ENCODE results near the gene CPEB3.
A peak's percentile ranks its signal among the peaks of the same experiment; 100 is the strongest.

CPEB3 gene

DNA sequence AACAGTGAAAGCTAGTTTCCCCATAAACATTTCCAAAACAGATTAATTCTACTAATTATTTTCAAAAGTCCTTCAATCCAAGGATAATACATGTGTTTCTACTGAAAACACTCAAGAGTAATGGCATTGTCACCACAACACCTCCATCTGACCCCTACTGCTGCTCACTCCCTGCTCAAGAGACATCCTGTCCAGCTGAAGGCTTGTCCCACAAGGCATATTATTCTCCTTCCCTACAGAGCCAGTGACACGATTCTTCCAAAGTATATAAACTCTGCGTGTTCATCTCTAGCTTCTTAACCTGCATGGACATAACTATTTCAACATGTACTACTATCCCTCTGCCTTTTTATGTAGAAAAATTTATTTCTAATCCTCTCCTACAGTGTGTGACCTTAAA lies 182.1 kb downstream of the CPEB3 start:
- no peak for DNase-seq

DNA sequence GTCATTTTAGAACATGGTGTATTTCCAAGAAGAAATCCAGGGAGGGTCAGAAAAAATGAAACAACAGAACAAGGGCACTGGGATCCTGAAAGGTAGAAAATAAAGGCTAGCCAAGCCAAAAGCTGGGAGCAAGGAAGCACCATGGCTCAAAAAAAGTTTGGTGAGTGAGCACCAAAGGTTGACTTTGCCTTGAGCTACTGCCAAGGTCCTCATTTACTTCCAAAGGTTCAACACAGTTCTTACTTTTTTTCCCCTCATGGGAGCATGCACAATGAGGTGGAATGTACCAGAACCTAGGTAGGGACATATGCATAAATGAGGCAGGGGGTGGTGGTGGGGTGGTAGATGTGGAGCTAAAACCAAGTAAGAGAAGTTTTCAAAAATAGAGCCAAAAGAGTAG lies 182.8 kb downstream of the CPEB3 start:
- no peak for DNase-seq

DNA sequence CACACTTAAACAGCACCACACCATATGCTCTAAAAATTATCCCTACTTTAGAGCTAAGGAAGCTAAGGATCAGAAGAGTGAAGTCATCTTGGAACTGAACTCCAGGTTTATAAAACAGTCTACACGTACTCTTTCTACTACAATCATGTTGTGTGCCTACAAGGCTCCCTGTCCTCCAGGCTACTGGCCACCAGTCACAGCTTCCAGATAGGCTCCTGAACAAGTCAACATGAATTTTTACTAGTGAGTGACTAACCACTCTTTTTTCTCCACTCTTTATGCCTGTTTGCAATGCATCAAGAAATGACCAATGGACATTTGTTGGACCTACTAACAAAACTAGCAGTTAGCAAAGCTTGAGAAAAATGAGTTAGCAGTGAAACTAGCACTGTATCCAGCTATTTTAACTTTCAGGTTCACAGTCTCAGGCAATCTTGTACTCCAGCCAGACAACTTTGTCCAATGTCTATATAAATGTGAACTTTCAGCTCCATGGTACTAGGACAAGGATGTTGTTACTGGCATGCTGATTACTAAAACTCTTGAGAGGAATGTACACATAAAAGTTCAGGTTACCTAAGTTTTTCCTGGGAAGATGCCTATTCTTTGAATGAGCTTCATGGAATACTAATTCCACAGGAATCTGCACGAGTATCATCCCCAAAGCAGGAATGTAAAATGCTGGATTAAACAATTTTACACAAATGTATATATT lies 187.3 kb downstream of the CPEB3 start:
- no peak for DNase-seq

DNA sequence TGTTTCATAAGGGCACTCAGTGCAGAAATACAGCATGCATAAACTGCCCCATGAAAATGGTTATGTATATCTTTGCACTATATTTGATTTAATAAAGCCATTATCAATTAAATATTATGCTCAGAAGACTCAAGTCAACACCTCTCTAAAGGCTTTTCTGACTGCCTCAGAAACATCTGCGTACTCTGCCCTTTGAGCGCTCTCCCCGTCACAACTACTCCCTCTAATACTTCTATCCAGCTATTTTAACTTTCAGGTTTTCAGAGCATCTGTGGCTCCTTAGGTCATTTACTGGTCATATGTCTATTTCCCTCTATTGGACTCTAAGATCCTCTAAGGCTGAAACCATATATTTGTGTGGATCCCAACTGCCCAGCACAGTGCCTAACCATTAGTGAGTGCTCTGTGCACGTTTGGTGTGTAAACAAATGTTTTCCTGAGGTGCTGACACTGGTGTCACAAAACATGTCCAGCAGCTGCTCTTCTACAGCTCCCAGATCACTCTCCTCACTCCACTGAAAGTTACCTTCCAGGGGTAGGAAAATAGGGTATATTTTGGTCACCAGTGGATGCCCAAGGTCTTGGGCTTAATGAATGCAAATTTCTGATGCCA lies 188.2 kb downstream of the CPEB3 start:
- DNase-seq: no peak

DNA sequence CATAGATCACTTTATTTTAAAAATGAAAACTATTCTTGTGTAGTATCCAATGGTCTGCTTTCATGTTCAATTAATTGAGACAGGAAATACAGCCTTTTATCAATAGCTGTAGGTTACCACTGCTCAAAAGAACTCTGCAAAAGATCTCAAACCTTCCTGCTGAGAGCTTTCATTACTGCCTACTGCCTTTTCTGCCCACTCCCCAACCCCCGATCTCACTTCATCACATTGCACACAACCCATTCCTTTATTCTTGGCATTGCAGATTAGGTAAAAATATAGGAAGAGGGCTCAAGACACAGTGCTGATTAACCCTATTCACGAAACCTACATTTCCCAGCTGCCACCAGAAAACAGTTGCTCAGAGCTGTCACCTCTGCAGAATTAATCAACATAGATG lies 195.9 kb downstream of the CPEB3 start:
- DNase-seq: no peak

DNA sequence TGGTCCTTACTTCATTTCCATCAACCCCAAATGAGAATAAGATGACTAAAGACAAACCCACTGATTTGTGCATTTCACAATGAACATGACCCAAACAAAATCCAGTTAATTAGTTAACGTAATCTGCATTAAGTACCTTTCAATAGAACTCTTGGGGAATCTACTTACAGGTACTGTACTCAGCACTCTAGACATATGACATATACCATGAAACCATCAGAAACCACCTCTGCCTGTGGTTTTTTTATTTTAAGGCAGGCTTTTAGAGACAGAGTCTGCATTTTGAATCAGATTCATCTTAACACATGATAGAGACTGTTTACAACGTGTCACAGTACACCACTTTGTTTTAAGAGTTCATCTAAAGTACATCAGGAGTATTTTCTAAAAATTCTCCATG lies 198.9 kb downstream of the CPEB3 start:
- no peak for DNase-seq

DNA sequence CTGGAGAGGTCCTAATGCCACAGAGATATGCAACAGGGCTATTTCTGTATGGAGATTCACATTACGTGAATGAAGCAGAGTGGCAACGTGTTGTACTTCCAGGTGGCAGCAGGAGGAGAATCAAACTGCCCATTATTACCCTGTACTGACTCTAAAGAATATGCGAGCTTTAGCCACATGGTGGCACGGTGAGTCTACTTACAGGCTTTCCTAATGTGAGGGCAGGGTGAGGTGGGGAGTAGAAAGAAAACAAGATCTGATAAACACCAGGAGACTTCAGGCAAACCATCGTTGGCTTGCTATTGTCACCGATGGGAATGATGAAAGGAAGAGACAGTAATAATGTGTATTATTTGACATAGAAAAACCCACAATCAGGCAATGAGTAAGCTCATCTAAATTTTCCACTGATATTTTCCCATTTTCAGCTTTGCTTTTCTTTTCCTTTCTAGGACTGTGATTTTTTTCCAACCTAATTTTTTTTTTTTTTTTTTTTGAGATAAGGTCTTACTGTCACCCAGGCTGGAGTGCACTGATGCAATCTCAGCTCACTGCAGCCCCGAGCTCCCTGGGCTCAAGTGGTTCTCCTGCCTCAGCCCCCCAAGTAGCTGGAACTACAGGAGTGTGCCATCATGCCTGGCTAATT lies 203.0 kb downstream of the CPEB3 start:
- peak in 47 of 56 donors; percentile 1 to 79 (median 31) for DNase-seq

DNA sequence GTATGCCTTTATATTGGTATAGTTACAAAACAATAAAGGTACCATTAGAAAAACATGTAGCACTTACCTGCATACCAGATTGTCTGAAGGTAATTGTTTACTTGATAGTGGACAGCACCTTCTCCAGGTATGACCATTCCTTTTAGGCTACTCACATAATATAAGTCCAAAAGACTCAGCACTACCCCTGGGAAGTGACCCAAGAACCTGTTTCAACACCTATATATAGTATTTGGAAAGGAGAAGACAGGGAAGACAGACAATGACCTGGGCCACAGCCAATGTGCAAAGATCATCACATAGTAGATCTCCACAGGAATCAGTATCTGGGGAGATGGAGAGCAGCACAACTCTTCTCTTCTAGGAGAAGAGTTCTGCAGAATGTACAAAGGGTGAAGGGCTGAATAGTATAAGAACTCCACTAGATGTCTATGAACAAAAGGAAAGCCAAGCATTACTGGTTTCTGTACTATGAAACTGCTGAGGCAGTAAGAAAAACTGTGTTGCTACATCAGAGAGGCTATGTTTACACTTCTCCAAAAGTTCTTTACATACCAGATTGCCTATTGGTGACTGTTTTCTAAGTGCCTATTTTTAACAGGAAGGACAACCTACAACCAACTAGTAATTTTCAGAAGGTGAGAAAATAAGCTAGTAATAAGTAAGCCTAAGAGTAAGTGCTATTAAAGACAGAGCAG lies 208.1 kb downstream of the CPEB3 start:
- DNase-seq: no peak

DNA sequence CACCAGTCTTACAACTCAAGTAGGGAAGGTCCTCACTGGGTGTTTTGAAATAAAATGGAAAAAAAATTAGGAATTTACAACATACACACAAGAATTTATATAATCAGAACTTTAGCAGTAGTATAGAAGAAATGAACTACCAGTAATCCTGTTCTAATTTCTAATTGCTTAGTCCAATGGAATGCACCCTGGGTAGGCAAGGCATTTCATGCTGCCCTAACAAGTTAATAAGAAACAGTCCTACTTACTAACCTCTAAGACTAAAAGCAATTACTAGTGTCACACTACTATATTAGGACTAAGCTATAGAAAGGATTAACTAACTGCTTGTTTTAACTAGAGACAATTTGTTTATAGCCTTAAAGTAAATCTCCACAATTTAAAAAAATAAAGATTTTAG lies 209.2 kb downstream of the CPEB3 start:
- no peak for DNase-seq

DNA sequence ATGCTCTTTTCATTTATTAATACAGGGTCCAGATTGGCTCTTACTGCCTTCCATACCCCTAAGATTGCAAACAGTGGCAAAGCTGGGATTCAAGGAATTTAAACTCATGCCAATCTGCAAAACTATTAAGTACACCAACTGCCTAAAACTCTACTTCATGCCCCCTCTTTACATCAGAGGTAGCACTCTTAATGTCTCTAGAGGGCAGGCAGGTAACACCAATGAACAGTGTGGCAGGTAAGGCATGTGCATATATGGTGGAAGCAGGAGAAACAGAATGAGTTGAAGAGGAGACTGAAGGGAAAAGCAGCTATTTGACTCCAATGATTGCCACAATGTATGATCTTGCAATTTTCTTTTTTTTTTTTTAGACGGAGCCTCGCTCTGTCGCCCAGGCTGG lies 210.6 kb downstream of the CPEB3 start:
- DNase-seq: no peak

DNA sequence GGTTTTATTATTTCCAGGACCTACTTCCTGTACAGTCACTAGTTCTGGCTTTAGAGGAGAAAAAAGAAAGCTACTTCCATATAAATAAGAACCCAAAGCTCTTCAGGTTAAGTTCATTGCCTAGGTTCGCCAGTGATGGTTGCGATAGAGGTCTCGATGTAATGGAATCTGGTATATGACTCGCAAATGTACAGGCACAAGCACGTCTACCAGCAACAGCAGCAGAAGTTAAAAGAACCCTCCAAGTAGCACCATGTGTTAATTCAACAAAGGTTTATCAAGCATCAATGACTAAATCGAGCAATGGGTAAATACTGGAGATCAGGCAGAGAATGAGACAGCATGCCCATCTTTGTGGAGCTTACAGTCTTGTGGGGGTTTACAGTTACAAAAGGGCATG lies 211.9 kb downstream of the CPEB3 start:
- no peak for DNase-seq

DNA sequence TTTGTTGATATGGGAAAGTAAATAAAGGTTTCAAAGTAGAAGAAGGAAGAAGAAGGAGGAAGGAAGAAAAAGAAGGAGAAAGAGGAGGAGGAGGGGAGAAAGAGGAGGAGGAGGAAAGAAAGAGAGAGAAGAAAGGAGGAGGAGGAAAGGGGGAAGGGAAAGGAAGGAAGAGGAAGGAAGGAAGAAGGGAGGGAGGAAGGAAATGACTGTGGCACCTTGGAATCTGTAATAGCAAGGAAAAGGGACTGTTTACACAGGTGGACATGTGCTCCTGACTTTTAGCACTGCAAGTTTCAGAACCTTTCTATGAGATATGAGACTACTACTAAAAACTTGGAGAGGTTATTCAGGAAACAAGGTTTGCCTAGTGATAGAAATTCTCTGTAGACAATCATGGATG lies 214.2 kb downstream of the CPEB3 start:
- no peak for DNase-seq

DNA sequence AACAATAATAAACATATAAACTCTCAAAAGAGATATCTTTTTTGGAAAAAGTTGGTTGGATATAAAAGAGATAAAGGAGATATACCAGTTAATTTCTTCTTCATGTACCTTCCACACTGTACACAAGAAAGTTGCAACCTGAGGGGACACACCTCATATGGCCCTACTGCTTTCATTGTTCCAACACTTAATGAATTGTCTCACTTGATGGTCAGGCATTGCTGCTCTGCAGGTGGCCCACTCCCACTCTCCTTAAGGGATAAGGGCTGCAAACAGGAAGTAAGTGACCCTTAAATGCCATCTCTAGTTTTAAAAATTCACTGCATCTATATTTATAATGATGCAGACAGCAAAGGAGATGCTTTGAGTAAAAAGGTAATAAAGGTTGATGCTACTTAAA lies 215.0 kb downstream of the CPEB3 start:
- DNase-seq: no peak

DNA sequence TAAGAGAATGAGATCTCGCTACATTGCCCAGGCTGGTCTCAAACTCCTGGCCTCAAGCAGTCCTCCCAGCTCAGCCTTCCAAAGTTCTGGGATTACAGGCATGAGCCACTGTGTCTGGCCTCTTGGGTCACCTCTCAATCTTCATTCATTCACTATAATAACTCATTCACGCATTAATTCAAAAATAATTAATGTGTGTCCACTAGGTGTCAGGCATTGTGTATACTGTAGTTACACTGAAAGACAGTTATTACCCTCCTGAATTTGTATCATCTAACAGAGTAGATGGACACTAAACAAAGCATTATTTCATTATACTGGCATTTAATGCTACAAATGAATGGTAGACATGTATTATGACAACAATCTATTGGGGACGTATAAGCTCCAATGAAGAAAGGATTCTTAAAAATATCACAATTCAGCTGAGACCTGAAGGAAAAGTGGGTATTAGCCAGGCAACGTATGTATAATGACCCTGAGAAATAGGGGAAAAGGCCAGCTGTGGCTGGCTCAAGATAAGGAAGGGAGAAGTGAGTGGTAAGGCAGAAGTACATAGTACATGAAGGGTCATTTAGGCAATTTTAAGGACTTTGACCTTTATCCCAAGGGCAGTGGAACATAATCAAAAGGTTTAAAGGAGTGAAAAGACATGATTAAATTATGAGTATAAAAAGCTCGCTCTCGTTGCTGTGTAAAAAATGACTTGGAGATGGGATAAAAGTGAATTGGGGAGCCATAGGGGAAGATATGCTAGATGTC lies 216.6 kb downstream of the CPEB3 start:
- DNase-seq: no peak

DNA sequence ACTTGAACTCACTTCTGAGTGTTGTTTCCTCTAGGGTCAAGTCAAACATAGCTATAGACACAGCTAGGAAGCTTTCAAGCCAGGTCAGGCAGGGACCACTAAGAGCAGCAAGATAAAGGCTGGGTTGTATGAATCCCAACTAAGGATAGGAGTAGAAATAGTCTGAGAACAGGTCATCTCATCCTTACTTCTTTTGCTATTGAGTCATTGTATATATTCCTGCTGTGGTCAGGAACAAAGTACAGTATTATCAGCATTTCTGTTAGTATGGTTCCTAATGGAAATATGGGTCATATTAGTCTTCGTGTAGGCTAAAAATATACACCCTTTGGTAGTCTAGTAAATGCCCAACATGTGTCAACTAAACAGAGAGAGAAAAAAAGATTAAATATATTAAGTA lies 222.0 kb downstream of the CPEB3 start:
- DNase-seq: no peak

DNA sequence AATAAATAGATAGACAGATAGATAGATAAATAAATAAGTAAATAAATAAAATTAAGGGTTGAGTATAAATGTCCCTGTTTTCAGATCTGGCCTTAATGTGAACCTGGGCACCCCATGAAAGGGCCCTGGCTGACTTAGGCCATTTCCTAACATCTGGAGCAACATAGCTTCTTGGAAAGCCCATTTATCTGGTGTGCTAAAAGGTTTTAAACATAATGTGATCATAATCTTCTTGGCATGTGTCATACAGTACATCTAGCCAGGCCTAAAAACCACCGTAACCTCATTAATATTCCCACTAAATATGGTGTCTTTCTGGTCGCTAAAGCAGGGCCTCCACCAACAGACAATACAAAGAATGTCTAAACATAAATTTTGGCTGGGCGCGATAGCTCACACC lies 224.5 kb downstream of the CPEB3 start:
- no peak for DNase-seq

DNA sequence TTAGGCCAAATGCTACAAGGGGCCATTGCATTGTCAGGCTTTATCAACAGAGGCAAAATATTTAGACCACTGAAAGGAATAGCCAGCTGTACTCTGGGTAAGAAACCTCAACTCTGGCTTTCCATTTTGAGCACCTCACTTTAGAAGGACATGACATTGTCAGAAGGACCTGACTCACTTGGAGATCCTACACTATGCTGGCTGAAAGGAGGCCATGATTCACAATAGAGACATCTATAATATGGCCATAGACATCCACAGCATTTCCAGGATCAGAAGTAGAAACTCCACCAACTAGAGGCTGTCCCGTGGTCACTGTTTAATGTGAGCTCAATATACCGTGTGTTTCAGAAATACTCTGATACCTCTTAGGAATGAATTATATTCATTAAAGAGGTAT lies 226.4 kb downstream of the CPEB3 start:
- no peak for DNase-seq

DNA sequence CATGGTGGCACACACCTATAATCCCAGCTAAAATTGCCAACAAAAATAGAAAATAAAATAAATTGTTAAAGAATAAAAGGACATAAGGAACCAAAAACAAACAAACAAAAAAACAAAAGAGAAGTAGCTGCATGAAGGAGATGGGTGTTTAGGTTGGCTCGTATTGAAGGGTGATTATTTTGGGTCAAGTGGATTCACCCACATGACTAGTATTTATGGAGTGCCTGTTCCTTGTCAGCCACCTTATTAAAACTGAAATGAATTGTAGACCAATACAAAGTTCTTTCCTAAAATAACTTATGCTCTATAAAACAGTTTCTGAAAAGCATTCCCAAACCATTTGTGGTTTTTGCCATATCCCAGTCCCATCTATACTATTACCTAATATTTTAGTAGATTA lies 228.6 kb downstream of the CPEB3 start:
- DNase-seq: no peak

DNA sequence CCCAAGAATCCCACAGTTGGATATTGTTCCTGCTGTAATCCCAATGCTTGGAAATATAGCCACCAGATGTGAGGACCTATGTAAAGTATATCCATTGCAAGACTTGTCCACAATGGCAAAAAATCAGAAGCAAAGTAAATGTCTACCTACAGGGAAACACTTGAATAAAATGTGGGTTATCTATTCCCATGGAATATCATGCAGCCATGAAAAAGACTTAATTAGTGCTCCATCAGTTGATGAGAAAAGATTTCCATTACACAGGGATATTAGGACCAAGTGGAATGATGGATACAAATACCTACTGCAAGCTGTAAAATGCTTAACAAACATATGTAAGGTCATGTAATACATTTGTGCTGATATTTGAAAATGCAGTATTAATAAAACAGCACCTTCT lies 236.1 kb downstream of the CPEB3 start:
- no peak for DNase-seq

DNA sequence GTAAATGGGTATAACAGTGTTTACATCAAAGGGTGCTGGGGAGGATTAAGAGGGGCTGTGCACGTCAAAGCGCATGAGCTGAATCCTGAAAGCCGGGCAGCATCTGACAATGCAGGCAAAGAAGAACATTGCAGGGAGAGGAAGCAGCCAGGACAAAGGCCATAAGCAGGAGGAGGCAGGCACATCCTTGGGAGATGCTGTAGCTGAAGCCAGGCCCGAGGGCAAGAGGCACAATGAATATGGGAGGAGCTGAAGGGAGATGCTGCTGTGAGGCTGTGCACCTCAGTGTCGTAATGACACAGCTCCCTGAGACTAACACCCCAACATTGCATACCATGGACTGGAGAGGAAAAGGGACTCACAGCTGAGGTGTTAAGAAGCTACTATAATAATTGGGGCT lies 238.1 kb downstream of the CPEB3 start:
- no peak for DNase-seq

DNA sequence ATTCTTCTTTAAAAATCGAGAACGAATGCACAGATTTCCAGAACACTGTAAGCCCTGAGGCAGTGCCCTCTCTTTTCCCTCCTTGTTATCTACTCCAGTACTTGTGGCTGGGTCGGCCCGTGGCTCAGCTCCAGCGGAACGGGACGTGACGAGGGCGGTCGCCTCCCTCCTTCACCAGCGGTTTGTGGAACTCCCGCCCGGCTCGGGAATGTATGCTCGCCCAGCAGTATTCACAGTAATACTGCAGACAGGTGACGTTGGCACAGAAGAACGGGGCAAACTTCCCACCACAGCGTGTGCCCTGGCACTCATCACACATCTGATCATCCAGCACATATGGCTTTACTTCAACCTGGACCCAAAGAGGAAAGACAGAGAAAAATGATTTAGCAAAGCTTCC lies 238.8 kb downstream of the CPEB3 start:
- DNase-seq: no peak

DNA sequence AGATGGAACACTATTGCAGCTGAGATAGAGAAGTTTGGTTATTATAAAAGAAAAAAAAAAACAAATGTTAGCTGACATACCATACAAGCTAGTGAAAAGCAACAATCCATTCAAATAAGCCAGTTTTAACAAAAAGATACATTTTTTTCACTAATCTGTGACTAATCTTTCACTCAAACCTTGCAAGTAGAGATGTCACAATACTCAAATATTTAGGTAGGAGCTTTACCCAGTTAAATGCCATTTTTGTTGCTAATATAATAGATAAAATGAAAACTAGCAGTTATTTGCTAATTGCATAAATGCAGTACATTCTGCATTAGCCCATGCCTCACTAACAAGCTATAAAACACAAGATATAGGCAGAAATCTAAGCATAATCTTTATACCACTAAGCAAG lies 243.7 kb downstream of the CPEB3 start:
- DNase-seq: no peak

All from amygdala (tissue), 56 donors.